IMR-90 (cell line): Measurements from ENCODE around the gene FXR2. TPM values are rescaled to one million over a fixed set of nuclear protein-coding genes. Genes with fewer than 3 reads are reported as not detected.

ENCODE experiments used
- ATAC-seq: fragments of 200-7000 bp; cut with Tn5 transposase; 2 replicates; pipeline ENCODE4 v1.9.1; 2020; ENCODE audit warnings: low read depth, mild to moderate bottlenecking, moderate library complexity
- BruUV-seq: library from RNA; stranded (reverse); fragments of 400-500 nt; replicated peaks from 2 replicates; lab custom pipeline; 2021; lab: Mats Ljungman, UMichigan
- CTCF ChIA-PET: fragments of 300-600 bp; formaldehyde crosslinking; extraction: SDS; loops from one replicate; lab custom pipeline; 2021; ENCODE audit warnings: antibody characterized with exemption; lab: Yijun Ruan, JAX
- POLR2A ChIA-PET: fragments of 300-600 bp; sonication (Branson Sonifier 250); formaldehyde crosslinking; loops from one replicate; lab custom pipeline; 2022; ENCODE audit warnings: antibody characterized with exemption; ENCODE audit not compliant: unreplicated experiment; lab: Charles Lee
- DNase-seq: peaks from one replicate; pipeline ENCODE4 v3.0.0; 2013
- H2AFZ ChIP-seq: replicated peaks from 2 replicates; pipeline ENCODE3; 2013; ENCODE audit warnings: low read length, mild to moderate bottlenecking; ENCODE audit not compliant: poor library complexity
- H2AK5ac ChIP-seq: 2 replicates; pipeline ENCODE4 v1.6.1; 2013; ENCODE audit warnings: low read depth, low read length, inconsistent platforms
- H2AK9ac ChIP-seq: replicated peaks from 2 replicates; pipeline ENCODE3; 2013; ENCODE audit warnings: mild to moderate bottlenecking, low read depth, low read length, moderate library complexity; ENCODE audit not compliant: poor library complexity
- H2BK120ac ChIP-seq: 2 replicates; pipeline ENCODE4 v1.6.1; 2013; ENCODE audit warnings: low read depth, low read length, inconsistent platforms
- H2BK15ac ChIP-seq: 3 replicates; pipeline ENCODE4 v1.6.1; 2013; ENCODE audit warnings: low read depth, low read length, inconsistent platforms
- H2BK20ac ChIP-seq: 2 replicates; pipeline ENCODE4 v1.6.1; 2013; ENCODE audit warnings: low read depth, mild to moderate bottlenecking, inconsistent platforms, low read length, moderate library complexity
- H2BK5ac ChIP-seq: 2 replicates; pipeline ENCODE4 v1.6.1; 2013; ENCODE audit warnings: mild to moderate bottlenecking, low read depth, low read length, inconsistent platforms; ENCODE audit not compliant: poor library complexity, severe bottlenecking
- H3K14ac ChIP-seq: replicated peaks from 2 replicates; pipeline ENCODE4 v1.6.1; 2013; ENCODE audit warnings: low read depth, low read length, inconsistent platforms
- H3K18ac ChIP-seq: 2 replicates; pipeline ENCODE4 v1.6.1; 2013; ENCODE audit warnings: low read depth, low read length, control low read depth
- H3K23ac ChIP-seq: 2 replicates; pipeline ENCODE4 v1.6.1; 2013; ENCODE audit warnings: low read depth, low read length, inconsistent platforms
- H3K27ac ChIP-seq: 2 replicates; pipeline ENCODE4 v1.5.1; 2013; ENCODE audit warnings: mild to moderate bottlenecking, control low read depth, low read length; ENCODE audit not compliant: insufficient read depth
- H3K27me3 ChIP-seq: 2 replicates; pipeline ENCODE4 v1.6.1; 2013; ENCODE audit warnings: low read length; ENCODE audit not compliant: control insufficient read depth, insufficient read depth
- H3K36me3 ChIP-seq: 2 replicates; pipeline ENCODE4 v1.6.1; 2013; ENCODE audit warnings: low read length, mixed read lengths; ENCODE audit not compliant: control insufficient read depth, insufficient read depth
- H3K4ac ChIP-seq: 2 replicates; pipeline ENCODE4 v1.6.1; 2013; ENCODE audit warnings: low read depth, low read length, inconsistent platforms
- H3K4me1 ChIP-seq: 2 replicates; pipeline ENCODE4 v1.6.1; 2013; ENCODE audit warnings: low read length, mixed read lengths; ENCODE audit not compliant: control insufficient read depth, insufficient read depth
- H3K4me2 ChIP-seq: 2 replicates; pipeline ENCODE4 v1.6.1; 2013; ENCODE audit warnings: low read depth, mild to moderate bottlenecking, control low read depth, low read length, moderate library complexity
- H3K4me3 ChIP-seq: 2 replicates; pipeline ENCODE4 v1.5.1; 2013; ENCODE audit warnings: low read depth, mild to moderate bottlenecking, control low read depth, low read length, moderate library complexity; ENCODE audit not compliant: insufficient read depth
- H3K56ac ChIP-seq: 2 replicates; pipeline ENCODE4 v1.6.1; 2013; ENCODE audit warnings: low read length, inconsistent platforms; ENCODE audit not compliant: insufficient read depth; ENCODE audit errors: extremely low read depth
- H3K79me1 ChIP-seq, 2 experiments: 2 replicates each; pipeline ENCODE4 v1.6.1; 2013; ENCODE audit warnings: low read length in 2 of 2, inconsistent platforms in 1 of 2, low read depth in 1 of 2
- H3K9ac ChIP-seq: 2 replicates; pipeline ENCODE4 v1.6.1; 2013; ENCODE audit warnings: low read depth, low read length, control low read depth
- H3K9me1 ChIP-seq: 2 replicates; pipeline ENCODE4 v1.6.1; 2013; ENCODE audit warnings: low read length, inconsistent platforms; ENCODE audit not compliant: insufficient read depth
- H3K9me3 ChIP-seq: 2 replicates; pipeline ENCODE4 v1.6.1; 2013; ENCODE audit warnings: low read length; ENCODE audit not compliant: control insufficient read depth, insufficient read depth
- H4K20me1 ChIP-seq: 2 replicates; pipeline ENCODE4 v1.6.1; 2013; ENCODE audit warnings: low read length, inconsistent platforms; ENCODE audit not compliant: insufficient read depth
- H4K5ac ChIP-seq: 2 replicates; pipeline ENCODE4 v1.6.1; 2013; ENCODE audit warnings: mild to moderate bottlenecking, low read depth, low read length, control low read depth
- H4K8ac ChIP-seq, 2 experiments: 2 replicates each; pipeline ENCODE4 v1.6.1; 2013; ENCODE audit warnings: low read depth in 2 of 2, low read length in 2 of 2, control low read depth in 1 of 2, inconsistent platforms in 1 of 2
- H4K91ac ChIP-seq: 2 replicates; pipeline ENCODE4 v1.6.1; 2013; ENCODE audit warnings: low read depth, low read length, inconsistent platforms; ENCODE audit not compliant: insufficient read depth
- BHLHE40 ChIP-seq: fragments of 150-350 bp; IDR thresholded peaks from 2 replicates; pipeline ENCODE4 v1.6.1; 2016; ENCODE audit warnings: mild to moderate bottlenecking, low read depth, low read length
- ELK1 ChIP-seq: fragments of 150-350 bp; IDR thresholded peaks from 2 replicates; pipeline ENCODE4 v1.6.1; 2016; ENCODE audit warnings: low read depth, mild to moderate bottlenecking, low read length, moderate library complexity, borderline replicate concordance
- MAFK ChIP-seq: IDR thresholded peaks from 2 replicates; pipeline ENCODE4 v1.6.1; 2012; ENCODE audit warnings: low read depth, low read length, improper control_type of control experiment
- MAZ ChIP-seq: IDR thresholded peaks from 2 replicates; pipeline ENCODE4 v1.6.1; 2012; ENCODE audit warnings: low read depth, mild to moderate bottlenecking, low read length, improper control_type of control experiment, moderate library complexity, borderline replicate concordance
- MXI1 ChIP-seq: IDR thresholded peaks from 2 replicates; pipeline ENCODE4 v1.6.1; 2012; ENCODE audit warnings: low read depth, mild to moderate bottlenecking, low read length, moderate library complexity, borderline replicate concordance
- RAD21 ChIP-seq: IDR thresholded peaks from 2 replicates; pipeline ENCODE4 v1.6.1; 2012; ENCODE audit warnings: low read length, improper control_type of control experiment
- RFX5 ChIP-seq: IDR thresholded peaks from 2 replicates; pipeline ENCODE4 v1.8.0; 2012; ENCODE audit warnings: low read depth, mild to moderate bottlenecking, low read length, moderate library complexity
- SMC3 ChIP-seq: fragments of 150-350 bp; IDR thresholded peaks from 2 replicates; pipeline ENCODE4 v1.6.1; 2016; ENCODE audit warnings: low read depth, mild to moderate bottlenecking, antibody characterized with exemption, low read length, moderate library complexity
- USF2 ChIP-seq: fragments of 150-350 bp; IDR thresholded peaks from 2 replicates; pipeline ENCODE4 v1.6.1; 2017; ENCODE audit warnings: mild to moderate bottlenecking, antibody characterized with exemption, low read length, low read depth
- WGBS, 2 experiments: methylation state at CpG; one replicate each; pipeline versions ENCODE4 v1.1.5 to v1.1.7; 2013; ENCODE audit warnings: missing lambda C conversion rate in 2 of 2; ENCODE audit not compliant: insufficient read length in 1 of 2; ENCODE audit errors: extremely low coverage in 2 of 2; 5-methylcytosine and 5-hydroxymethylcytosine counted together
- dilution Hi-C: fragments of 300-500 bp; cut with HindIII; formaldehyde crosslinking; loops from one replicate; pipeline ENCODE4 v1.14.3; 2018; ENCODE audit warnings: low sequenced_read_pairs; ENCODE audit not compliant: unreplicated experiment
- in situ Hi-C: fragments of 300-500 bp; cut with MboI; formaldehyde crosslinking; loops from 3 replicates; pipeline ENCODE4 v1.14.3; 2019; ENCODE audit warnings: low sequenced_read_pairs, inconsistent platforms, mixed read lengths
- intact Hi-C: fragments of 100-400 bp; cut with micrococcal nuclease; formaldehyde crosslinking; loops from 2 replicates; pipeline ENCODE4 v1.10.0; 2022
- polyA plus RNA-seq, 3 experiments: library from polyadenylated mRNA; depleted of rRNA; stranded (reverse); fragments of >200 nt; gene quantifications; 2 replicates each; pipeline ENCODE4 v1.2.3, GENCODE V29; 2012; ENCODE audit warnings: low replicate concordance in 1 of 3
- total RNA-seq: library from RNA; depleted of rRNA; stranded (reverse); fragments of >200 nt; gene quantifications from 2 replicates; pipeline ENCODE4 v1.2.3, GENCODE V29; 2012

The FXR2 gene
- total and polyA plus RNA-seq, 2 of the 4 experiments (the other 2 are of a cell fraction) = 39.1 to 55.9 TPM

DNA sequence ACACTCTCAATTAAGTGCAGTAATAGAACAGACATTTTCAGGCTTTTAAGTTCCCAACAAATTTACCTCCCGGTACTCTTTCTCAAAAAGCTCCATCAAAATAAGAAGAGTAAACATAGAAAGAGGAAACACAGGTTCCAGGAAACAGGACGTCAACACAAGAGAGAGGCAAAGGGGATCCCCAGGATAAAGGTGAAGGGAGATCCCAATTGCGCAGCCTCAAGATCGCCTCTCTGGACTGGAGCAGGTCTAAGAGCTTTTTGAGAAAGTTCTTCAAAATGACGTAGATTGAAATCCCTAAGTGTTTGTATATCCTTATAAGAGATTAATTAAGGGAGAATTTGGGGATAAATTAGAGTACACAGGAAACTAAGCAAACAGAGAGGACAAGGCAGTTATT, 3.9 kb upstream of the FXR2 start:
- DNase-seq (no peak), ATAC-seq (no peak)
- BruUV-seq = no TSS peak
- Histone ChIP-seq H2BK20ac (no peak overlapping the region), H4K5ac (no peak overlapping the region), H3K18ac (no peak overlapping the region), H3K4me3 (no peak overlapping the region), H3K9me1 (peaks cover 3% of the 10 kb centered on the region; the same call in 1 of the 2 replicates), H3K14ac (no peak overlapping the region), H3K4me1 (peaks cover 1% of the 10 kb centered on the region; the same call in 1 of the 2 replicates), H2BK15ac (no peak overlapping the region), H2BK120ac (no peak overlapping the region), H4K8ac (no peak overlapping the region), H3K4me2 (no peak overlapping the region), H3K23ac (no peak overlapping the region), H3K9ac (no peak overlapping the region), H3K9me3 (no peaks in the 10 kb centered on the region), H4K20me1 (peaks cover 8% of the 10 kb centered on the region; the same call in 1 of the 2 replicates), H3K79me1 (peaks cover 6 to 7% of the 10 kb centered on the region in 2 experiments; a peak in 3 of 4 replicates), H4K91ac (no peak overlapping the region), H2AFZ (no peak overlapping the region), H3K27ac (no peak overlapping the region), H3K56ac (no peak overlapping the region), H2BK5ac (no peak overlapping the region), H3K4ac (no peak overlapping the region), H3K27me3 (no peaks in the 10 kb centered on the region; the same call in 1 of the 2 replicates), H2AK9ac (no peak overlapping the region), H2AK5ac (no peak overlapping the region), H3K36me3 (no peaks in the 10 kb centered on the region)
- dilution Hi-C loops (no loop called here), in situ Hi-C loops (no loop called here), intact Hi-C loops (no loop called here)
- ChIA-PET POLR2A (no interaction called here), CTCF (interaction anchor here (1.4 kb wide), 1 partner anchor 14 kb away, joined by 3 read pairs; no protein-coding TSS in a partner anchor)
- TF ChIP-seq MAZ (no peak), MAFK (no peak), RAD21 (no peak), USF2 (no peak), RFX5 (no peak), ELK1 (no peak), SMC3 (no peak), BHLHE40 (no peak), MXI1 (no peak)
- 100% methylated on average over 1 of the region's 5 CpGs; no CpG with 5 or more reads in 1 of the 2 experiments for WGBS, 2 experiments
